ENCODE measurements around the gene STK35.
A peak's percentile ranks its signal among the peaks of the same experiment; 100 is the strongest.

DNA sequence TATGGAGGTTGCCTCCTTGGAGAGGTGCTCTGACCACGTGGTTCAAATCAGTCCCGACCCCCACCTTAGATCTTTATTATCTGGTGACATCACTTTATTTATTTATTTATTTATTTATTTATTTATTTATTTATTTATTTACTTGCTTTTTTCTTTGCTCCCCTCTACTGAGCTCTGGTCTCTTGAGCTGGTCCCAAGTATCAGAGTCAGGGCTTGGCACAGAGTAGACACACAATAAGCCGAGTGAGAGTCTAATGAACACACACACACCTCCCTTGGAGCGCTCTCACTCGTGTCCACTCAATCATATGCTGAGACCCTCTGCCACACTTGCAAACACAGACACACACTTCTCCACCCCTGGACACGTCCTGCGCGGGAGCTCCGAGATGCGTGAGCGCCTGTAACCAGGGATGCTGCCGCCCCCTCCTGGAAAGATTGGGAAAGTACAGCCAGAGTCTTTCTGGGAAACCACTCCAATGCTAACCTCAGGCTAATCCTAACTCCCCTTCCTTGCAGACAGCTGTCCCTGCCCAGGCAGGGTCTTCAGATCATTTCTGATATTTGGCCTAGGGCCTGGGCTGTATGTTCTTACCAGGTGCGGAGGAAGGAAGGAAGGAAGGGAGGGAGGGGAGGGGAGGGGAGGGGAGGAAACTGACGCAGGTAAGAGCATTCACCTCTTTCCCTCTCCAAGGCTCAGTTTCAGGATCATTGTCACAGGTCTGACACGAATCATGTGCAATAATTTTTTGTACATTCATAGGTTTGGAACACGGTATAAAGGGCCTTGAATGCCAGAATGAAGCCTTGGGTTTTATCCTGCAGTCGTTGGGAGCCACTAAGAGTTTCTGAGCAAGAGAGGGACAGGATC lies 70.9 kb downstream of the STK35 start:
- TF ChIP-seq, protein P1, sequence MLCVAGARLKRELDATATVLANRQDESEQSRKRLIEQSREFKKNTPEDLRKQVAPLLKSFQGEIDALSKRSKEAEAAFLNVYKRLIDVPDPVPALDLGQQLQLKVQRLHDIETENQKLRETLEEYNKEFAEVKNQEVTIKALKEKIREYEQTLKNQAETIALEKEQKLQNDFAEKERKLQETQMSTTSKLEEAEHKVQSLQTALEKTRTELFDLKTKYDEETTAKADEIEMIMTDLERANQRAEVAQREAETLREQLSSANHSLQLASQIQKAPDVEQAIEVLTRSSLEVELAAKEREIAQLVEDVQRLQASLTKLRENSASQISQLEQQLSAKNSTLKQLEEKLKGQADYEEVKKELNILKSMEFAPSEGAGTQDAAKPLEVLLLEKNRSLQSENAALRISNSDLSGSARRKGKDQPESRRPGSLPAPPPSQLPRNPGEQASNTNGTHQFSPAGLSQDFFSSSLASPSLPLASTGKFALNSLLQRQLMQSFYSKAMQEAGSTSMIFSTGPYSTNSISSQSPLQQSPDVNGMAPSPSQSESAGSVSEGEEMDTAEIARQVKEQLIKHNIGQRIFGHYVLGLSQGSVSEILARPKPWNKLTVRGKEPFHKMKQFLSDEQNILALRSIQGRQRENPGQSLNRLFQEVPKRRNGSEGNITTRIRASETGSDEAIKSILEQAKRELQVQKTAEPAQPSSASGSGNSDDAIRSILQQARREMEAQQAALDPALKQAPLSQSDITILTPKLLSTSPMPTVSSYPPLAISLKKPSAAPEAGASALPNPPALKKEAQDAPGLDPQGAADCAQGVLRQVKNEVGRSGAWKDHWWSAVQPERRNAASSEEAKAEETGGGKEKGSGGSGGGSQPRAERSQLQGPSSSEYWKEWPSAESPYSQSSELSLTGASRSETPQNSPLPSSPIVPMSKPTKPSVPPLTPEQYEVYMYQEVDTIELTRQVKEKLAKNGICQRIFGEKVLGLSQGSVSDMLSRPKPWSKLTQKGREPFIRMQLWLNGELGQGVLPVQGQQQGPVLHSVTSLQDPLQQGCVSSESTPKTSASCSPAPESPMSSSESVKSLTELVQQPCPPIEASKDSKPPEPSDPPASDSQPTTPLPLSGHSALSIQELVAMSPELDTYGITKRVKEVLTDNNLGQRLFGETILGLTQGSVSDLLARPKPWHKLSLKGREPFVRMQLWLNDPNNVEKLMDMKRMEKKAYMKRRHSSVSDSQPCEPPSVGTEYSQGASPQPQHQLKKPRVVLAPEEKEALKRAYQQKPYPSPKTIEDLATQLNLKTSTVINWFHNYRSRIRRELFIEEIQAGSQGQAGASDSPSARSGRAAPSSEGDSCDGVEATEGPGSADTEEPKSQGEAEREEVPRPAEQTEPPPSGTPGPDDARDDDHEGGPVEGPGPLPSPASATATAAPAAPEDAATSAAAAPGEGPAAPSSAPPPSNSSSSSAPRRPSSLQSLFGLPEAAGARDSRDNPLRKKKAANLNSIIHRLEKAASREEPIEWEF (CRISPR knock-in tag; IDR thresholded peaks at IDR 0.05), result no peak
- TF ChIP-seq, protein P2, sequence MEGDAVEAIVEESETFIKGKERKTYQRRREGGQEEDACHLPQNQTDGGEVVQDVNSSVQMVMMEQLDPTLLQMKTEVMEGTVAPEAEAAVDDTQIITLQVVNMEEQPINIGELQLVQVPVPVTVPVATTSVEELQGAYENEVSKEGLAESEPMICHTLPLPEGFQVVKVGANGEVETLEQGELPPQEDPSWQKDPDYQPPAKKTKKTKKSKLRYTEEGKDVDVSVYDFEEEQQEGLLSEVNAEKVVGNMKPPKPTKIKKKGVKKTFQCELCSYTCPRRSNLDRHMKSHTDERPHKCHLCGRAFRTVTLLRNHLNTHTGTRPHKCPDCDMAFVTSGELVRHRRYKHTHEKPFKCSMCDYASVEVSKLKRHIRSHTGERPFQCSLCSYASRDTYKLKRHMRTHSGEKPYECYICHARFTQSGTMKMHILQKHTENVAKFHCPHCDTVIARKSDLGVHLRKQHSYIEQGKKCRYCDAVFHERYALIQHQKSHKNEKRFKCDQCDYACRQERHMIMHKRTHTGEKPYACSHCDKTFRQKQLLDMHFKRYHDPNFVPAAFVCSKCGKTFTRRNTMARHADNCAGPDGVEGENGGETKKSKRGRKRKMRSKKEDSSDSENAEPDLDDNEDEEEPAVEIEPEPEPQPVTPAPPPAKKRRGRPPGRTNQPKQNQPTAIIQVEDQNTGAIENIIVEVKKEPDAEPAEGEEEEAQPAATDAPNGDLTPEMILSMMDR (IDR thresholded peaks at IDR 0.05 in 2 of 3, conservative IDR thresholded peaks at IDR 0.05 in 1 of 3; ENCODE audit: insufficient read depth in 2 of 3, low read depth in 1 of 3, low read length in 3 of 3), result peak; percentile 79 to 83 (median 81)
- TF ChIP-seq, protein P3, sequence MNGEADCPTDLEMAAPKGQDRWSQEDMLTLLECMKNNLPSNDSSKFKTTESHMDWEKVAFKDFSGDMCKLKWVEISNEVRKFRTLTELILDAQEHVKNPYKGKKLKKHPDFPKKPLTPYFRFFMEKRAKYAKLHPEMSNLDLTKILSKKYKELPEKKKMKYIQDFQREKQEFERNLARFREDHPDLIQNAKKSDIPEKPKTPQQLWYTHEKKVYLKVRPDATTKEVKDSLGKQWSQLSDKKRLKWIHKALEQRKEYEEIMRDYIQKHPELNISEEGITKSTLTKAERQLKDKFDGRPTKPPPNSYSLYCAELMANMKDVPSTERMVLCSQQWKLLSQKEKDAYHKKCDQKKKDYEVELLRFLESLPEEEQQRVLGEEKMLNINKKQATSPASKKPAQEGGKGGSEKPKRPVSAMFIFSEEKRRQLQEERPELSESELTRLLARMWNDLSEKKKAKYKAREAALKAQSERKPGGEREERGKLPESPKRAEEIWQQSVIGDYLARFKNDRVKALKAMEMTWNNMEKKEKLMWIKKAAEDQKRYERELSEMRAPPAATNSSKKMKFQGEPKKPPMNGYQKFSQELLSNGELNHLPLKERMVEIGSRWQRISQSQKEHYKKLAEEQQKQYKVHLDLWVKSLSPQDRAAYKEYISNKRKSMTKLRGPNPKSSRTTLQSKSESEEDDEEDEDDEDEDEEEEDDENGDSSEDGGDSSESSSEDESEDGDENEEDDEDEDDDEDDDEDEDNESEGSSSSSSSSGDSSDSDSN (IDR thresholded peaks at IDR 0.05; ENCODE audit: borderline replicate concordance in 1 of 2, low read depth in 2 of 2, low read length in 2 of 2), result no peak
- TF ChIP-seq, protein P4, sequence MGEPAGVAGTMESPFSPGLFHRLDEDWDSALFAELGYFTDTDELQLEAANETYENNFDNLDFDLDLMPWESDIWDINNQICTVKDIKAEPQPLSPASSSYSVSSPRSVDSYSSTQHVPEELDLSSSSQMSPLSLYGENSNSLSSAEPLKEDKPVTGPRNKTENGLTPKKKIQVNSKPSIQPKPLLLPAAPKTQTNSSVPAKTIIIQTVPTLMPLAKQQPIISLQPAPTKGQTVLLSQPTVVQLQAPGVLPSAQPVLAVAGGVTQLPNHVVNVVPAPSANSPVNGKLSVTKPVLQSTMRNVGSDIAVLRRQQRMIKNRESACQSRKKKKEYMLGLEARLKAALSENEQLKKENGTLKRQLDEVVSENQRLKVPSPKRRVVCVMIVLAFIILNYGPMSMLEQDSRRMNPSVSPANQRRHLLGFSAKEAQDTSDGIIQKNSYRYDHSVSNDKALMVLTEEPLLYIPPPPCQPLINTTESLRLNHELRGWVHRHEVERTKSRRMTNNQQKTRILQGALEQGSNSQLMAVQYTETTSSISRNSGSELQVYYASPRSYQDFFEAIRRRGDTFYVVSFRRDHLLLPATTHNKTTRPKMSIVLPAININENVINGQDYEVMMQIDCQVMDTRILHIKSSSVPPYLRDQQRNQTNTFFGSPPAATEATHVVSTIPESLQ (CRISPR knock-in tag; IDR thresholded peaks at IDR 0.05), result no peak
- TF ChIP-seq MEF2D (tag; conservative IDR thresholded peaks at IDR 0.05; ENCODE audit: low read depth), result no peak
- TF ChIP-seq ZNF707 (CRISPR knock-in tag; conservative IDR thresholded peaks at IDR 0.05), result no peak
- TF ChIP-seq KAT8 (IDR thresholded peaks at IDR 0.05; ENCODE audit: low read depth), result no peak
- TF ChIP-seq NR2F6 (CRISPR knock-in tag; IDR thresholded peaks at IDR 0.05), result no peak
